ENCODE measurements around the gene ILDR1.

The ILDR1 gene

DNA sequence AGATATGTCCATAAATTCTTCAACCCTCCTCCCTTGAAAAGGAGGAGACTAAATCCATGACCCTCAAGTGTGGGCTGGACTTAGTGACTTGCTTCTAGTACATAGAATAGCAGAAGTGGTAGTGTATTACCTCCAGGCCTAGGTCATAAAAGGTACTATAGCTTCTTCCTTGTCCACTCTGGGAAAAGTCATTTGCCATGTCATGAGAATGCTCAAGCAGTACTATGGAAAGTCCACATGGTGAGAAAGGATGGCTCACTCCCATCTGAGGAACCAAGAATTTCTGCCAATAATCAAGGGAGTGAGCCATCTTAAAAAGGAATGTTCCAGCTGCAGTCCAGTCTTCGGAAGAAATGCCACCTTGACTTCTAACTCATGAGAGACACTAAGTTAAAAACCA, 10.5 kb upstream of the ILDR1 start:
- no peak for DNase-seq (ENCODE audit: low read depth)
- TF ChIP-seq, protein P1, sequence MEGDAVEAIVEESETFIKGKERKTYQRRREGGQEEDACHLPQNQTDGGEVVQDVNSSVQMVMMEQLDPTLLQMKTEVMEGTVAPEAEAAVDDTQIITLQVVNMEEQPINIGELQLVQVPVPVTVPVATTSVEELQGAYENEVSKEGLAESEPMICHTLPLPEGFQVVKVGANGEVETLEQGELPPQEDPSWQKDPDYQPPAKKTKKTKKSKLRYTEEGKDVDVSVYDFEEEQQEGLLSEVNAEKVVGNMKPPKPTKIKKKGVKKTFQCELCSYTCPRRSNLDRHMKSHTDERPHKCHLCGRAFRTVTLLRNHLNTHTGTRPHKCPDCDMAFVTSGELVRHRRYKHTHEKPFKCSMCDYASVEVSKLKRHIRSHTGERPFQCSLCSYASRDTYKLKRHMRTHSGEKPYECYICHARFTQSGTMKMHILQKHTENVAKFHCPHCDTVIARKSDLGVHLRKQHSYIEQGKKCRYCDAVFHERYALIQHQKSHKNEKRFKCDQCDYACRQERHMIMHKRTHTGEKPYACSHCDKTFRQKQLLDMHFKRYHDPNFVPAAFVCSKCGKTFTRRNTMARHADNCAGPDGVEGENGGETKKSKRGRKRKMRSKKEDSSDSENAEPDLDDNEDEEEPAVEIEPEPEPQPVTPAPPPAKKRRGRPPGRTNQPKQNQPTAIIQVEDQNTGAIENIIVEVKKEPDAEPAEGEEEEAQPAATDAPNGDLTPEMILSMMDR (conservative IDR thresholded peaks at IDR 0.05; ENCODE audit: low read depth, low read length) = no peak
- no peak overlapping the region for H3K4me3 ChIP-seq (ENCODE audit: low read length)

DNA sequence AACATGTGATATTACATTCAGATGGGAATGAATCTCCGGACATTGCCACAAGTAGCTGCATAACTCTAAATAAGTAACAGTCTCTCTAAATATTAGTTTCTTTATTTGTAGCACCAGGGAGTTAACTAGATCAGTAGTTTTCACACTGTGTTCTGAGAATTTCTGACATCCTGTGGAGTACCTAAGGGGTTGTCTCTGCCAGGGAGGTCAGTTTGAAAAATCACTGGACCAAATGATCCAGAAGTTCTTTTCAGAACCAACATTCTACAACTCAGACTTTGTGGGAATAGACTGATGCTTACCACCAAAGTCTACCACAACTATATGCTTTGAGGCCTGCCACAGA, 9.0 kb upstream of the ILDR1 start:
- no peak overlapping the region for H3K4me3 ChIP-seq (ENCODE audit: low read length)
- TF ChIP-seq, protein P1 (conservative IDR thresholded peaks at IDR 0.05; ENCODE audit: low read depth, low read length) = no peak
- DNase-seq (ENCODE audit: low read depth) = no peak

DNA sequence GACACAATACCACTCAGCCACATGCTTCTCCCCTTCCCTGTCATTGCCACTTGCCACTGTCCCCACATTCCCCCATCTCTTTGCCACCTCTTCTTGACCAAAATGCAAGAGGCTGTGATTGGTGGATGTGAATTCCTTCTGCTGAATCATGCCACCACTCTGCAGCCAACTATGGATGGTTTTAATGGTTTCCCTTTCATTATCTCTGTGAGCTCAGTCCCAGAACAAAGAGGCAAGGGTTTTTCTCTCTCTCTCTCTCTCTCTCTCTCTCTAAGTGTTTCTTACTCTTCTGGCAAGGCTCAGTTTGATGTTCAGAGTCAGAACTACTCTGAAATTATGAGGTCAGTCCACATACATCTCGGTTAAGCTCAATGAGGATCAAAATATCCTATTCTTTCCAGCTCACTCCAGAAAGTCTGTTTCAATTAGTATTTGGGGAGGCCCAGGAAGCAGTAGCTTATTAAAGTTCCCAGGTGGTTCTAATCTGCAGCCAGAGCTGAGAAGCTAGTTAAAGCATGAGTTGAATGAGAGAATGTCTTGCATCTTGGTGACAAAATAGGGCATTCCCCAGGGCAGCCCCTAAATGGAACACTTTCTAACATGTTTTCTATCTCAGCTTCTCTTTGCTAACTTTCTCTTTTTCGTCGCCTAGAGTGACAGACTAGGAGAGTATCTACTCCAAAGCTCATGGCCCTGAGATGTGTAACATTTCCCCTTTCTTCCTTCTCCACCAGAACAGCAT, 8.5 kb upstream of the ILDR1 start:
- DNase-seq (ENCODE audit: low read depth) = no peak
- TF ChIP-seq, protein P1 (conservative IDR thresholded peaks at IDR 0.05; ENCODE audit: low read depth, low read length) = no peak
- no peak overlapping the region for H3K4me3 ChIP-seq (ENCODE audit: low read length)

DNA sequence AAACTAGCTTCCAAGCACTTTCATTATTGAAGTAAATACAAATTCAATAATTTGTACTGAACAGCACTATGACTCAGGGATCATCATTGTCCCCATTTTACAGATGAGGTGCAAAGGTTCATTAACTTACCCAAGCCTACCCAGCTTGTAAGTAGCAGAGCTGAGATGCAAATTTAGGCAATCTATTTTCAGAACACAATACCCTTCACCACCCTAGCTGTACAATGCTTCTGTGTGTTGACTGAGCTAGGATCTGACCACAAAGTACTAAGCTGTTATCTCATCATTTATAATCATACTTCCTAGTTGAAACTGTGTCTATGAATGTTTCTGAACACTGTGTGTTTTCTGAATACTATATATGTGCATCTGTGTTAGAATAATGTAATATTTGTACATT, 3.2 kb upstream of the ILDR1 start:
- DNase-seq (ENCODE audit: low read depth) = no peak
- H3K4me3 ChIP-seq (ENCODE audit: low read length) = no peak overlapping the region
- TF ChIP-seq, protein P1 (conservative IDR thresholded peaks at IDR 0.05; ENCODE audit: low read depth, low read length) = no peak

DNA sequence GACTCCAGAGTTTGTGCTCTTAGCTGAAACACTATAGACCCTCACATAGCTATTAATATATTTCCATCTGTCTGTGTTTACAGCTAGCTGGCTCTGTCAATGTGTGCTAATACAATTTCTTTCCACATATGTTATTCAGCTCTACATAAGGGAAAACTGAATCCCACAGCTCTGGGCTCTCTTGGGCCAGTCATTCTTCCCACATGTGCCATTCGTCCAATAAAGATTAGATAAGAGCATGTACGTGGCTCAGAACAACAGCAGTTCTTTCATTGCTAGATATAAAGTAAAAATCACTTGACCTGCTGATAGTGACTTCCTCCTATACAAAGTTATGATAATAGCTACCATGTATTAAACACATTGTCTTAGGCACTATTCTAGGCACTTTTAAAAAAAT, 2.8 kb upstream of the ILDR1 start:
- TF ChIP-seq, protein P1 (conservative IDR thresholded peaks at IDR 0.05; ENCODE audit: low read depth, low read length) = no peak
- H3K4me3 ChIP-seq (ENCODE audit: low read length) = no peak overlapping the region
- DNase-seq (ENCODE audit: low read depth) = no peak

DNA sequence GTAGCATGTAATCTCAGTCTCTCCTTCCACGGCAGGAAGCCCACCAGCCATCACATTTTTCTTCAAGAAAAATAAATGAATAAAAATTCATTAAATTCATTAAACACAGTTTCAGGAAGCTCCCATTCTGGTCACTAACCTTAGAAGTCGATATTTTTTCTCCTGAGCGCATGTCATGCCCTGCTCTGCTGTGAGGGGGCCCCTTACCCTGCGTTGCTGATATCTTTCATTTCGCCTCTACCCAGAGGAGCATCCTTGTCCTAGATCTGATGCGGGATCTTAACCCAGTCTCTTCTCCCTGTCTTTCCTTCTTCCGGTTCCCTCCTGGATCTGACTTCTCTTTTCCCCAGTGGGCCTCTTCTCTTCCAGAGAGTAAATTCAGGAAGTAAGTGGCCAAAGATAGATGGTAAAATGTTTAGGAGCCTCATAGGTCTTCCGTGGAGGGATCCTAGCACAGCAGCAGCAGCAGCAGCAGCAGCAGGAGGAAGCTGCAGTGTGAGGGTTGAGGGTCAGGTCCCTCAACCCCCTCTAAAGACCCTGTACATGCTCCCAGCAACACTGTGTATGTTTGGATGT, 1.4 kb upstream of the ILDR1 start:
- TF ChIP-seq, protein P1 (conservative IDR thresholded peaks at IDR 0.05; ENCODE audit: low read depth, low read length) = no peak
- no peak overlapping the region for H3K4me3 ChIP-seq (ENCODE audit: low read length)
- no peak for DNase-seq (ENCODE audit: low read depth)

DNA sequence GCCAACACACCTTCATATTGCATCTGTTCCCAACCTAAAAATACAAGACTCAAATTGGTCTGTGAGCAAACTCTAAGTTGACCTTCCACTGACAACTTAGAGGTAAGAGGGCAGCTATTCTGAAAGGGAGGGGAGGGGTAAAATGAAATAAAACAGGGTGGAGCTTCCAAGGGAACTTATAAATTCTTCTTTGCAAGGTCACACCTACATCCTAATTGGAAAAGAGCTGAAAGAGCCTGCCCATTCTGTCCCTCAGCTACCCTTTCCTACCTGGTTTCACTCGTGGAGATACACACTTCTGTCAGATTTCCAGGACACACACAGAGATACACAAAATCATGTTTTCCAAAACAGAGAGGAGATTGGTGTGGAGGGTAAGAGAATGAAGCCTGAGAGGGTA, 1.0 kb downstream of the ILDR1 start:
- DNase-seq (ENCODE audit: low read depth) = no peak
- TF ChIP-seq, protein P1 (conservative IDR thresholded peaks at IDR 0.05; ENCODE audit: low read depth, low read length) = no peak
- H3K4me3 ChIP-seq (ENCODE audit: low read length) = no peak overlapping the region
